AG08396 (cell line): ENCODE measurements around the gene TAGLN.
"Not testable (repeated sequence)": the region's sequence is repeated elsewhere in the genome, so short reads cannot be mapped to it uniquely, and the experiment has no call there.

Source experiments
- DNase-seq: peaks from one replicate; pipeline ENCODE4 v3.0.0; 2012; ENCODE audit warnings: low spot score, mixed read lengths

The TAGLN gene

GRCh38 chr11:117180661-117181585, 18.2 kb upstream of the TAGLN start:
- DNase-seq: peak; percentile 82

GRCh38 chr11:117181586-117182550, 17.3 kb upstream of the TAGLN start:
- peak; percentile 2 for DNase-seq

DNA sequence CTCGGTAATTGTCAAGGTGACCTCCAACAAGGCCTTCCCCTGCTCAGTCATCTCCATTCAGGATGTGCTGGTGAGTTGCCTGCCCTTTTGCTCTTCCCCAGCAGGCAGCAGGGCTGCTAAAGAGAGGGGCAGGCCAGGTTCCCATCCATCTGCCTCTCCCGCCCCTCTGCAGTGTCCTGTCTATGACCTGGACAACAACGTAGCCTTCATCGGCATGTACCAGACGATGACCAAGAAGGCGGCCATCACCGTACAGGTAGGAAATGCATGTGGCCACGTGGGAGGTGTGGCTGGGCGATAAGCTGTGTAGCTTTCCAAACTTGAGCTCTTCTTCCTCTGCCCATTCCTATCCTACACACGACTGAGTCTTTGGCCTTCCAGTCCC, 16.6 kb upstream of the TAGLN start:
- no peak for DNase-seq

- not testable (repeated sequence) for DNase-seq
These were observed 16.0 kb upstream of the TAGLN start for GRCh38 chr11:117183178-117183577.

- no peak for DNase-seq
These were observed 15.3 kb upstream of the TAGLN start for GRCh38 chr11:117183724-117184349.

DNA sequence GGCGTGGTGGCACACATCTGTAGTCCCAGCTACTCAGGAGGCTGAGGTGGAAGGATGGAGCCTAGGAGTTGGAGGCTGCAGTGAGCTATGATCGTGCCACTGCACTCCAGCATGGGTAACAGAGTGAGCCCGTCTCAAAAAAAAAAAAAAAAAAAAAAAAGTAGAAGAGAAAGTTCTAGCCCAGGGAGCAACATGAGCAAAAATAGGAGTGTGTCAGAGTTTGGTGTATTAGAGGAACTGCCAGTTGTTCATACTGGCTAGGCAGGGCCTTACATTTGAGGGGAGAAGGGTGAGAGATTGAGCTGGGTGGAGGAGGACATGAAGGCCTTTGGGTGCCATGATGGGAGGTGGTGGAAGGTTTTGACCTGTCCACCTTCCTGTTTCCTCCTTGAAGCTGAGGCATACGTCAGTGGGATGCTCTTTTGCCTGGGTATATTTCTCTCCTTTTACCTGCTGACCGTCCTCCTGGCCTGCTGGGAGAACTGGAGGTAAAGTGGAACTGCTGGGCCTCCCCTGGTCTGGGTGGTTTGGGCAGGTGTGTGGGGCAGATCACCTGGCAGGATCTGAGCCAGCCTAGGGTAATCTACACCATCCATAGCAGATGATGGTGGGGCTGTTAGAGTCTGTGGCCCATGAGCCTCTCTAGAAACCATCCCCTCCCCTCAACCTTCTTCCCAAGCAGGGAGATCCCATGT, 13.3 kb upstream of the TAGLN start:
- DNase-seq: no peak

DNA sequence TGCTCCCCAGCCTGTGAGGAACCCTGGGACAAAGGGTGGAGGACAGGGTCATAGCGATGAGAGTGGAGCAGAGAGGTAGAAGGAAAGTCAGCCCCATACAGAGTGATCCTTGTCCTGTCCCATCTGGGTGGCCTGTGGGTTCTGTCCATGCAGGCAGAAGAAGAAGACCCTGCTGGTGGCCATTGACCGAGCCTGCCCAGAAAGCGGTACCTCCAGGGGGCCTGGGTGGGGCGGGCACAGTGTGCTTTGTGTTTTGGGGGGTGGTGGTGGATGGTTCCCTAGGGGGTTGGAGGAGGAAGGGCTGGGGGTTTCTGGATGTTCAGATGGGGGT, 12.8 kb upstream of the TAGLN start:
- DNase-seq: no peak

DNA sequence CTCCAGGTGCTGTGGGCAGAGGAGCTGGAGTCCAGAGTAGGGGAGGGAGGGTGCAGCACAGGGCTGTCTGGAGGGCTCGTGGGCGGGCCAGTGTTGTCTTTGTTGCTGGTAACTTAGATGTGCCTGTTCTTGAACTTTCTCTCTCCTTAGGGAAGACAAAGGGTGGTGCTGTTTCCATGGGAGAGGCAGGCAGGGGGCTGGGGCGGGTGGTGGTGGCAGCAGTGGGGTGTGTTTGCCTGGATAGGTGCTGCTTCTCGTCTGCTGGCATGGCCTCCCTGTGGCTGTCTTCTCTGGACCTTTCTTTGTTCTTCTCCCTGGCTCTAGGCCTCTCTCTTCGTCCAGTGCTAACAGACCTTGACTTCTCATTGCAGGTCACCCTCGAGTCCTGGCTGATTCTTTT, 12.2 kb upstream of the TAGLN start:
- no peak for DNase-seq

- DNase-seq: no peak
These were observed 11.8 kb upstream of the TAGLN start for GRCh38 chr11:117187428-117187798.

GRCh38 chr11:117187799-117188481, 11.2 kb upstream of the TAGLN start:
- DNase-seq: no peak

DNA sequence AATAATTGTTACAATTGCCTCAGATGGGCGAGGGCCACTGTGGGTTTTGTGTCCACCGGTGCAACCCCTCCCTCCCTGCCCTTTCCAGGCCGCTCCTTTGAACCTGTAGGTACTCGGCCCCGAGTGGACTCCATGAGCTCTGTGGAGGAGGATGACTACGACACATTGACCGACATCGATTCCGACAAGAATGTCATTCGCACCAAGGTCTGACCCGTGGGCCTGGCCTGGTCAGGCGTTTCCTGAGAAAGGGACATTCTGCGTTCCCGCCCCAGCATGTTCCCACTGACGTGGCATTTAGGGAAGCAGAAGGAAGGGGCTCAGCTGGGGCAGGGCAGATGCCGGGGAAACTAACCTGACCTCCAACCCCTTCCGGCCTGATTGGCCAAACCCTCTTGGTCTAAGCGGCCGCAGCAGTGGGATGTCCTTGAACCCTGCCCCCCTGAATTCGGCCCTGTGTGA, 10.5 kb upstream of the TAGLN start:
- no peak for DNase-seq

DNA sequence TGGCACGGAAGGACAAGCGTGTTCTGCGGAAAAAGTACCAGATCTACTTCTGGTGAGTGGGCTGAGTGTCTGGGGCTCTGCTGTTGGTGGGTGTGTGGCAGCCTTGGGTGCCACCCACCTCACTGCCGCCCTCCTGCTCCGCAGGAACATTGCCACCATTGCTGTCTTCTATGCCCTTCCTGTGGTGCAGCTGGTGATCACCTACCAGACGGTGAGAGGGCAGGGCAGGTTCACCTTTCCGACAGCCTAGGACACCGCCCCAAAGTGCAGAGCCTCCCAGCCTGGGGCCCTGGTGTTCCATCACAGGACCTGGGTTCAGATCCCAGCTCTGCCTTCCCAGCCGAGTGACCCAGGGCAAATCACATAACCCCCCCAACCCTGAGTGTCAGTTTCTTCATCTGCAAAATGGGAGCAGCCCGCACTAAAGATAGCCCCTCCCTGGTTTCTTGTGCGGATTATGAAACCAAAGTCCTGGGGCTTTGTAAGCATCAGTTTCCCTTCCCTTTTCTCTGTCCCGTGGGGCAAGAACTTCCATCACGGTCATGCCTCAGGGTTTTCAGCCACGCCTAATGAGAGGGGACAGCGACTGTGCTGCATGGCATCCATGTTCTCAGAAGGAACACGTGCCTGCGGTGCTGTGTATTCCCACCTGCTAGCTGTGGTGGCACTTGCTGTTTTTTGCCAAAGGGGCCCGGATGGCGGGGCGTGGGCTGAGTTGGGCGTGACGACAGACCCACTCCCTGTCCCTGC, 9.8 kb upstream of the TAGLN start:
- no peak for DNase-seq

DNA sequence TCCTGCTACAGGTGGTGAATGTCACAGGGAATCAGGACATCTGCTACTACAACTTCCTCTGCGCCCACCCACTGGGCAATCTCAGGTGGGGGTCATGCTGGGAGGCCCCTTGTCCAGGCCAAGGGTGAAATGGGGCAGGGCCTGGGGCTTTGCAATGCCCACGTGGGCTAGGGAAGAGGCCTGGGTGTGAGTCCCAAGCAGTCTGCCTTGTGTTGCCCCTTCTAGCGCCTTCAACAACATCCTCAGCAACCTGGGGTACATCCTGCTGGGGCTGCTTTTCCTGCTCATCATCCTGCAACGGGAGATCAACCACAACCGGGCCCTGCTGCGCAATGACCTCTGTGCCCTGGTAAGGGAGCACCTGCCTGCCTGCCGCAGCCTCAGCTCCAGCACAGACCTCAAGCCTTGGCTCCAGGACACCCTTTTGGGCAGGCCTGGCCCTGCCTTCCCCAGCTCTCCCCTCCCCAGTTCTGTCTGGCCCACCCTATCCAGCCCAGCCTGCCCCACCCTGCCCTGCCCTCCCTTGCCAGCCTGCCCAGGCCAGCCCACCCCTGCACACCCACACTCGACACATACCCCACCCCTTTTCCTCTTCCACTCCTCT, 9.1 kb upstream of the TAGLN start:
- no peak for DNase-seq

GRCh38 chr11:117191680-117192400, 7.3 kb upstream of the TAGLN start:
- no peak for DNase-seq

GRCh38 chr11:117192401-117192875, 6.7 kb upstream of the TAGLN start:
- DNase-seq: no peak

DNA sequence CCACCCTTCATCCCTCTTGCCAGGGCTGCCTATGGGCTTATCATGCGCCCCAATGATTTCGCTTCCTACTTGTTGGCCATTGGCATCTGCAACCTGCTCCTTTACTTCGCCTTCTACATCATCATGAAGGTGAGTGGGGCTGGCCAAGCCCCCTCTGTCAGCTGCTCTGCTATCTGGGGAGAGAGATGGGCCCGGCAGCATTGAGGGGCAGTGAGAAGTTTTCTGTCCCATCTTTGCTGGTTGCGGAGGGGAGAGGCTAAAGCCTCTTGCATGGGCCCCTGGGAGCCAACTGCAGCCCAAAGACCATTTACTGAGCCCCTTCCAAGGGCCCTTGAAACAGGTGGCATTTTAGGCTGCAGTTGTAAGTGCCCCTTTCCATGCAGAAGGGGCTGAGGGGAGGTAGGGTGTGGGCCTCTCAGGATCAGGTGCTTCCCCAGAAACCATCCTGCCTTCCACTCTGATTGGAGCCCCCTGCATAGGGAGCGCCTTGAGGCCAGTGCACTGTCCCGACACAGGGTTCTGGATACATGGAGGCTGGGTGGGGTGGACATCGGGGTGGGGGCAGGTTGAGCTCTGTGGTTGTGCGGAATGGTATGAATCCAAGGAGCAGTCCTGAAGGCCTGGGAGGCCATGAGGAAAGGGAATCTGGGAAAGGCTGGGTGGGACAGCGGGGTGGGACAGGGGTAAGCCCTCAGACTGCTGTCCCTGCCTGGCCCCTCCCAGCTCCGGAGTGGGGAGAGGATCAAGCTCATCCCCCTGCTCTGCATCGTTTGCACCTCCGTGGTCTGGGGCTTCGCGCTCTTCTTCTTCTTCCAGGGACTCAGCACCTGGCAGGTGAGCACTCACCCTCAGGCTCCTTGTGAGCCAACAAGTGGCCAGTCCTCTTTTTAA, 5.8 kb upstream of the TAGLN start:
- no peak for DNase-seq

GRCh38 chr11:117194267-117194666, 4.9 kb upstream of the TAGLN start:
- DNase-seq: no peak

- no peak for DNase-seq
These were observed 3.9 kb upstream of the TAGLN start for GRCh38 chr11:117195258-117195657.
